IMR-90 (cell line): ENCODE results near the gene C1GALT1. TPM values are rescaled to one million over a fixed set of nuclear protein-coding genes. Genes with fewer than 3 reads are reported as not detected.

Experiments
- ATAC-seq: fragments of 200-7000 bp; cut with Tn5 transposase; 2 replicates; pipeline ENCODE4 v1.9.1; 2020; ENCODE audit warnings: low read depth, mild to moderate bottlenecking, moderate library complexity
- BruUV-seq: library from RNA; stranded (reverse); fragments of 400-500 nt; replicated peaks from 2 replicates; lab custom pipeline; 2021; lab: Mats Ljungman, UMichigan
- CTCF ChIA-PET: fragments of 300-600 bp; formaldehyde crosslinking; extraction: SDS; loops from one replicate; lab custom pipeline; 2021; ENCODE audit warnings: antibody characterized with exemption; lab: Yijun Ruan, JAX
- POLR2A ChIA-PET: fragments of 300-600 bp; sonication (Branson Sonifier 250); formaldehyde crosslinking; loops from one replicate; lab custom pipeline; 2022; ENCODE audit warnings: antibody characterized with exemption; ENCODE audit not compliant: unreplicated experiment; lab: Charles Lee
- DNase-seq: peaks from one replicate; pipeline ENCODE4 v3.0.0; 2013
- H2AFZ ChIP-seq: replicated peaks from 2 replicates; pipeline ENCODE3; 2013; ENCODE audit warnings: low read length, mild to moderate bottlenecking; ENCODE audit not compliant: poor library complexity
- H2AK5ac ChIP-seq: 2 replicates; pipeline ENCODE4 v1.6.1; 2013; ENCODE audit warnings: low read depth, low read length, inconsistent platforms
- H2AK9ac ChIP-seq: replicated peaks from 2 replicates; pipeline ENCODE3; 2013; ENCODE audit warnings: mild to moderate bottlenecking, low read depth, low read length, moderate library complexity; ENCODE audit not compliant: poor library complexity
- H2BK120ac ChIP-seq: 2 replicates; pipeline ENCODE4 v1.6.1; 2013; ENCODE audit warnings: low read depth, low read length, inconsistent platforms
- H2BK15ac ChIP-seq: 3 replicates; pipeline ENCODE4 v1.6.1; 2013; ENCODE audit warnings: low read depth, low read length, inconsistent platforms
- H2BK20ac ChIP-seq: 2 replicates; pipeline ENCODE4 v1.6.1; 2013; ENCODE audit warnings: low read depth, mild to moderate bottlenecking, inconsistent platforms, low read length, moderate library complexity
- H2BK5ac ChIP-seq: 2 replicates; pipeline ENCODE4 v1.6.1; 2013; ENCODE audit warnings: mild to moderate bottlenecking, low read depth, low read length, inconsistent platforms; ENCODE audit not compliant: poor library complexity, severe bottlenecking
- H3K14ac ChIP-seq: replicated peaks from 2 replicates; pipeline ENCODE4 v1.6.1; 2013; ENCODE audit warnings: low read depth, low read length, inconsistent platforms
- H3K18ac ChIP-seq: 2 replicates; pipeline ENCODE4 v1.6.1; 2013; ENCODE audit warnings: low read depth, low read length, control low read depth
- H3K23ac ChIP-seq: 2 replicates; pipeline ENCODE4 v1.6.1; 2013; ENCODE audit warnings: low read depth, low read length, inconsistent platforms
- H3K27ac ChIP-seq: 2 replicates; pipeline ENCODE4 v1.5.1; 2013; ENCODE audit warnings: mild to moderate bottlenecking, control low read depth, low read length; ENCODE audit not compliant: insufficient read depth
- H3K27me3 ChIP-seq: 2 replicates; pipeline ENCODE4 v1.6.1; 2013; ENCODE audit warnings: low read length; ENCODE audit not compliant: control insufficient read depth, insufficient read depth
- H3K36me3 ChIP-seq: 2 replicates; pipeline ENCODE4 v1.6.1; 2013; ENCODE audit warnings: low read length, mixed read lengths; ENCODE audit not compliant: control insufficient read depth, insufficient read depth
- H3K4ac ChIP-seq: 2 replicates; pipeline ENCODE4 v1.6.1; 2013; ENCODE audit warnings: low read depth, low read length, inconsistent platforms
- H3K4me1 ChIP-seq: 2 replicates; pipeline ENCODE4 v1.6.1; 2013; ENCODE audit warnings: low read length, mixed read lengths; ENCODE audit not compliant: control insufficient read depth, insufficient read depth
- H3K4me2 ChIP-seq: 2 replicates; pipeline ENCODE4 v1.6.1; 2013; ENCODE audit warnings: low read depth, mild to moderate bottlenecking, control low read depth, low read length, moderate library complexity
- H3K4me3 ChIP-seq: 2 replicates; pipeline ENCODE4 v1.5.1; 2013; ENCODE audit warnings: low read depth, mild to moderate bottlenecking, control low read depth, low read length, moderate library complexity; ENCODE audit not compliant: insufficient read depth
- H3K56ac ChIP-seq: 2 replicates; pipeline ENCODE4 v1.6.1; 2013; ENCODE audit warnings: low read length, inconsistent platforms; ENCODE audit not compliant: insufficient read depth; ENCODE audit errors: extremely low read depth
- H3K79me1 ChIP-seq, 2 experiments: 2 replicates each; pipeline ENCODE4 v1.6.1; 2013; ENCODE audit warnings: low read length in 2 of 2, inconsistent platforms in 1 of 2, low read depth in 1 of 2
- H3K9ac ChIP-seq: 2 replicates; pipeline ENCODE4 v1.6.1; 2013; ENCODE audit warnings: low read depth, low read length, control low read depth
- H3K9me1 ChIP-seq: 2 replicates; pipeline ENCODE4 v1.6.1; 2013; ENCODE audit warnings: low read length, inconsistent platforms; ENCODE audit not compliant: insufficient read depth
- H3K9me3 ChIP-seq: 2 replicates; pipeline ENCODE4 v1.6.1; 2013; ENCODE audit warnings: low read length; ENCODE audit not compliant: control insufficient read depth, insufficient read depth
- H4K20me1 ChIP-seq: 2 replicates; pipeline ENCODE4 v1.6.1; 2013; ENCODE audit warnings: low read length, inconsistent platforms; ENCODE audit not compliant: insufficient read depth
- H4K5ac ChIP-seq: 2 replicates; pipeline ENCODE4 v1.6.1; 2013; ENCODE audit warnings: mild to moderate bottlenecking, low read depth, low read length, control low read depth
- H4K8ac ChIP-seq, 2 experiments: 2 replicates each; pipeline ENCODE4 v1.6.1; 2013; ENCODE audit warnings: low read depth in 2 of 2, low read length in 2 of 2, control low read depth in 1 of 2, inconsistent platforms in 1 of 2
- H4K91ac ChIP-seq: 2 replicates; pipeline ENCODE4 v1.6.1; 2013; ENCODE audit warnings: low read depth, low read length, inconsistent platforms; ENCODE audit not compliant: insufficient read depth
- BHLHE40 ChIP-seq: fragments of 150-350 bp; IDR thresholded peaks from 2 replicates; pipeline ENCODE4 v1.6.1; 2016; ENCODE audit warnings: mild to moderate bottlenecking, low read depth, low read length
- FOS ChIP-seq: fragments of 150-350 bp; IDR thresholded peaks from 2 replicates; pipeline ENCODE4 v1.6.1; 2016; ENCODE audit warnings: low read depth, low read length
- RCOR1 ChIP-seq: IDR thresholded peaks from 2 replicates; pipeline ENCODE4 v1.6.1; 2012; ENCODE audit warnings: mild to moderate bottlenecking, low read length, improper control_type of control experiment; ENCODE audit not compliant: insufficient replicate concordance
- SMC3 ChIP-seq: fragments of 150-350 bp; IDR thresholded peaks from 2 replicates; pipeline ENCODE4 v1.6.1; 2016; ENCODE audit warnings: low read depth, mild to moderate bottlenecking, antibody characterized with exemption, low read length, moderate library complexity
- WGBS, 2 experiments: methylation state at CpG; one replicate each; pipeline versions ENCODE4 v1.1.5 to v1.1.7; 2013; ENCODE audit warnings: missing lambda C conversion rate in 2 of 2; ENCODE audit not compliant: insufficient read length in 1 of 2; ENCODE audit errors: extremely low coverage in 2 of 2; 5-methylcytosine and 5-hydroxymethylcytosine counted together
- dilution Hi-C: fragments of 300-500 bp; cut with HindIII; formaldehyde crosslinking; loops from one replicate; pipeline ENCODE4 v1.14.3; 2018; ENCODE audit warnings: low sequenced_read_pairs; ENCODE audit not compliant: unreplicated experiment
- in situ Hi-C: fragments of 300-500 bp; cut with MboI; formaldehyde crosslinking; loops from 3 replicates; pipeline ENCODE4 v1.14.3; 2019; ENCODE audit warnings: low sequenced_read_pairs, inconsistent platforms, mixed read lengths
- intact Hi-C: fragments of 100-400 bp; cut with micrococcal nuclease; formaldehyde crosslinking; loops from 2 replicates; pipeline ENCODE4 v1.10.0; 2022
- polyA plus RNA-seq, 3 experiments: library from polyadenylated mRNA; depleted of rRNA; stranded (reverse); fragments of >200 nt; gene quantifications; 2 replicates each; pipeline ENCODE4 v1.2.3, GENCODE V29; 2012; ENCODE audit warnings: low replicate concordance in 1 of 3
- total RNA-seq: library from RNA; depleted of rRNA; stranded (reverse); fragments of >200 nt; gene quantifications from 2 replicates; pipeline ENCODE4 v1.2.3, GENCODE V29; 2012

Gene C1GALT1
- total and polyA plus RNA-seq, 2 of the 4 experiments (the other 2 are of a cell fraction) = 11.6 to 12.2 TPM

DNA sequence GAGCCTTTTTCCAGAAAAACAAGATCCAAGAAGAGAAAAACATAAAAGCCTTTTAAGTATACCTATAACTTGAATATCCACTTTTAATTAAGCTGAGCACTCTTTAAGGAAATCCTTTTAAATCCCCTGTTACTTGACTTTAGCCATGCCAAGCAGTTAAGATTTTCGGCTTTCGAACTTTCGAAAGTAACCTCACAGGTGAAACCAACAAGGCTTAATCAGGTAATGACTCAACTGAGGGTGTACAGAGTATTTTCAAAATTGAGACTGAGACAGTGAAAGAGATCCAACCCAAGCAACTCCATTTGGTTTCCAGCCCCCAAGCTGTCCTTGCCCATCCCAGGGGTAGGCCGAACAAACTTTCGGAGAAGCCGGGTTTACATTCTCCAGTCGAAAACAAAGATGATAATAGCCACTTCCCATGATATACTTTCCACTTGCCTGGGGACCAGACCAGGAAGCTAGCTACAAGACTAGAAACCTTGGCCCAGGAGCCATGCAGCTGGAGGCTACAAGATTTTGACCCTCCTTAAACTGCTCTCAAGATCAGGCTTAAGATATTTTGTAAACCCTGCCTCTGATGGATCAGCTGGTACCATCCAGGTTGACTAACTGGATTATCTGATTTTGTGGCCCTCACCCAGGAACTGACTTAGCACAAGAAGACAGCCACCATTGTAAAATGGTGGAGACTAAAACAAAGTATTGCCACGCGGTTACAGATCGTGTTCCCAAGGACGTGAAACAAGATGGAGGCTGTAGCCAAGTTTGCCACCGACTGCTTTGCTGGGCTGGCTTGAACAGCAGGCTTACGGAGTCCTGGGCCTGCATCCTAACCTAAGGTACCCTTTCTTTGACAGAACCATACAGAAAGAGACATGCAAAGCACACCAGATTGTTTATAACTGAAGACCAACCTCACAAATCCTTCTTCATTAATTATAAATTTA, 32.3 kb downstream of the C1GALT1 start:
- Histone ChIP-seq H3K56ac (no peak overlapping the region), H3K27me3 (no peaks in the 10 kb centered on the region), H3K4me1 (no peaks in the 10 kb centered on the region), H3K9me1 (no peaks in the 10 kb centered on the region), H3K18ac (no peak overlapping the region), H2BK20ac (no peak overlapping the region), H3K9me3 (no peaks in the 10 kb centered on the region), H3K4me3 (no peak overlapping the region), H3K79me1 (peaks cover 7 to 17% of the 10 kb centered on the region in 2 experiments; a peak in 2 of 4 replicates), H2BK120ac (no peak overlapping the region), H2BK15ac (no peak overlapping the region), H3K4me2 (no peak overlapping the region), H2BK5ac (no peak overlapping the region), H4K20me1 (no peaks in the 10 kb centered on the region), H4K91ac (no peak overlapping the region), H4K8ac (no peak overlapping the region), H3K9ac (no peak overlapping the region), H3K23ac (no peak overlapping the region), H3K27ac (no peak overlapping the region), H2AFZ (no peak overlapping the region), H3K4ac (no peak overlapping the region), H2AK9ac (no peak overlapping the region), H3K36me3 (no peaks in the 10 kb centered on the region), H2AK5ac (no peak overlapping the region), H3K14ac (no peak overlapping the region), H4K5ac (no peak overlapping the region)
- intact Hi-C loops = no loop called here
- in situ Hi-C loops = no loop called here
- dilution Hi-C loops = no loop called here
- ChIA-PET CTCF (no interaction called here), POLR2A (no interaction called here)
- no CpG with 5 or more reads among the region's 13 CpGs for WGBS, 2 experiments
- TF ChIP-seq SMC3 = no peak
- TF ChIP-seq RCOR1 = no peak
- no peak for TF ChIP-seq FOS
- no peak for TF ChIP-seq BHLHE40
- BruUV-seq = no TSS peak
- no peak for ATAC-seq
- DNase-seq = no peak
